Thyroid gland (tissue), 4 donors: ENCODE data around the gene PSMG3. TPM values are rescaled to one million over a fixed set of nuclear protein-coding genes. Genes with fewer than 3 reads are reported as not detected.

ENCODE experiments used
- DNase-seq, 2 donors: peaks; one replicate each; pipeline ENCODE4 v3.0.0-alpha.2; 2019
- H3K27ac ChIP-seq, 3 donors: fragments of 200-600 bp; sonication (generic); 1 replicate in 2 of 3; 2 replicates in 1 of 3; pipeline ENCODE4 v1.5.1; 2016 to 2019; ENCODE audit warnings: mild to moderate bottlenecking in 1 of 3, moderate library complexity in 1 of 3
- H3K27me3 ChIP-seq: fragments of 200-600 bp; sonication (generic); one replicate; pipeline ENCODE4 v1.5.1; 2019
- H3K36me3 ChIP-seq, 2 donors: fragments of 200-600 bp; sonication (generic); one replicate each; pipeline ENCODE4 v1.5.1; 2016 to 2019
- H3K4me1 ChIP-seq, 2 donors: fragments of 200-600 bp; sonication (generic); one replicate each; pipeline ENCODE4 v1.5.1; 2017 to 2019
- H3K4me3 ChIP-seq, 3 donors: fragments of 200-600 bp; sonication (generic); replicated peaks in 1 of 3; 1 replicate in 2 of 3; 2 replicates in 1 of 3; pipeline ENCODE4 v1.5.1; 2016; ENCODE audit warnings: mild to moderate bottlenecking in 1 of 3
- H3K9me3 ChIP-seq: fragments of 200-600 bp; sonication (generic); one replicate; pipeline ENCODE4 v1.5.1; 2017
- POLR2A ChIP-seq, 2 donors: fragments of 450-650 bp; IDR thresholded peaks; one replicate each; pipeline ENCODE4 v1.6.1; 2017; ENCODE audit warnings: antibody characterized with exemption in 2 of 2, mild to moderate bottlenecking in 2 of 2, moderate library complexity in 1 of 2
- WGBS, 2 donors: methylation state at CpG; one replicate each; pipeline ENCODE4 v1.1.5; 2017; 5-methylcytosine and 5-hydroxymethylcytosine counted together
- intact Hi-C: fragments of 100-400 bp; cut with DNase I; formaldehyde crosslinking; loops from one replicate; pipeline ENCODE4 v1.15.1; 2023
- total RNA-seq, 4 donors: library from RNA; depleted of rRNA; stranded (reverse); fragments of >200 nt; gene quantifications; one replicate each; pipeline ENCODE4 v1.2.3, GENCODE V29; 2016
- TF ChIP-seq, protein P1 (sequence below), 6 experiments: fragments of 200-600 bp in 3 of 6; fragments of 450-650 bp in 3 of 6; sonication (generic) in 3 of 6; IDR thresholded peaks; one replicate each; pipeline ENCODE4 v1.5.1; 2016 to 2019; ENCODE audit warnings: antibody characterized with exemption in 6 of 6, mild to moderate bottlenecking in 2 of 6, inconsistent platforms in 1 of 6, moderate library complexity in 1 of 6

The PSMG3 gene
- total RNA-seq, 4 donors from 2014 or later: 28.1 to 65.6 (median 50.2) TPM

DNA sequence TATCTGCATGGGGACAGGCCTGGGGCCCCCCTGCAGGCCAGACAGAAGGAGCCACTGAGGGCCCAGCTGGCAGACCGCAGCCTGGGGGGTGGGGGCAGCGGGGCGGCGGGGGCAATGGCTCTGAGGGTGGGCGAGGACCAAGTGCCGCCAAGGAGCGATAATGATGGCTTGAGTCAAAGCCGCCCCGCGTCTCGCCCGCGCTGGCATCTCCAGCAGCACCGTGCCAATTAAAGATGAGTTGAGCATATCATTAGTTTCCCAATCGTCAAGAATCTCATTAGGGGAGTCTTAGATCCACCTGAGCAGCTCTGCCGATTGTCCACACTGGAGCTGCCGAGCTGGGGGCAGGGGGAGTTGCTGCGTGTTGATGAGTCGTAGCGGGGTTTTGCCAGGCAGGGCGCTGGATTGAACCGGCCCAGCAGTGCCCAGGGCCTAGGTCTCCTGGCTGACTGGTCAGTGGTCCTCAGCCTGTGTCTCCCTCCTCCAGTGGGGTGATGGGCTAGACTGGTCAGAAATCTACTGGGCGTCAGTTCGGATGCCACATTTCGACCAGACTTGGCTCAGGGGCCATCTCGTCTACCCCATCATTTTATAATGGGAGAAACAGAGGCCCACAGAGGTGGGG is 41.0 kb upstream of the PSMG3 start:
- Histone ChIP-seq H3K36me3 (no peaks in the 10 kb centered on the region), H3K4me3 (no peak overlapping the region), H3K4me1 (no peaks in the 10 kb centered on the region), H3K9me3 (no peaks in the 10 kb centered on the region), H3K27ac (no peak overlapping the region), H3K27me3 (no peaks in the 10 kb centered on the region)
- WGBS, 2 donors: 85 to 88% methylated on average over 17 to 25 of the region's 26 CpGs
- TF ChIP-seq POLR2A (IDR thresholded peaks at IDR 0.05): no peak
- TF ChIP-seq, protein P1, sequence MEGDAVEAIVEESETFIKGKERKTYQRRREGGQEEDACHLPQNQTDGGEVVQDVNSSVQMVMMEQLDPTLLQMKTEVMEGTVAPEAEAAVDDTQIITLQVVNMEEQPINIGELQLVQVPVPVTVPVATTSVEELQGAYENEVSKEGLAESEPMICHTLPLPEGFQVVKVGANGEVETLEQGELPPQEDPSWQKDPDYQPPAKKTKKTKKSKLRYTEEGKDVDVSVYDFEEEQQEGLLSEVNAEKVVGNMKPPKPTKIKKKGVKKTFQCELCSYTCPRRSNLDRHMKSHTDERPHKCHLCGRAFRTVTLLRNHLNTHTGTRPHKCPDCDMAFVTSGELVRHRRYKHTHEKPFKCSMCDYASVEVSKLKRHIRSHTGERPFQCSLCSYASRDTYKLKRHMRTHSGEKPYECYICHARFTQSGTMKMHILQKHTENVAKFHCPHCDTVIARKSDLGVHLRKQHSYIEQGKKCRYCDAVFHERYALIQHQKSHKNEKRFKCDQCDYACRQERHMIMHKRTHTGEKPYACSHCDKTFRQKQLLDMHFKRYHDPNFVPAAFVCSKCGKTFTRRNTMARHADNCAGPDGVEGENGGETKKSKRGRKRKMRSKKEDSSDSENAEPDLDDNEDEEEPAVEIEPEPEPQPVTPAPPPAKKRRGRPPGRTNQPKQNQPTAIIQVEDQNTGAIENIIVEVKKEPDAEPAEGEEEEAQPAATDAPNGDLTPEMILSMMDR (IDR thresholded peaks at IDR 0.05): no peak
- intact Hi-C loops: no loop called here
- DNase-seq: no peak

DNA sequence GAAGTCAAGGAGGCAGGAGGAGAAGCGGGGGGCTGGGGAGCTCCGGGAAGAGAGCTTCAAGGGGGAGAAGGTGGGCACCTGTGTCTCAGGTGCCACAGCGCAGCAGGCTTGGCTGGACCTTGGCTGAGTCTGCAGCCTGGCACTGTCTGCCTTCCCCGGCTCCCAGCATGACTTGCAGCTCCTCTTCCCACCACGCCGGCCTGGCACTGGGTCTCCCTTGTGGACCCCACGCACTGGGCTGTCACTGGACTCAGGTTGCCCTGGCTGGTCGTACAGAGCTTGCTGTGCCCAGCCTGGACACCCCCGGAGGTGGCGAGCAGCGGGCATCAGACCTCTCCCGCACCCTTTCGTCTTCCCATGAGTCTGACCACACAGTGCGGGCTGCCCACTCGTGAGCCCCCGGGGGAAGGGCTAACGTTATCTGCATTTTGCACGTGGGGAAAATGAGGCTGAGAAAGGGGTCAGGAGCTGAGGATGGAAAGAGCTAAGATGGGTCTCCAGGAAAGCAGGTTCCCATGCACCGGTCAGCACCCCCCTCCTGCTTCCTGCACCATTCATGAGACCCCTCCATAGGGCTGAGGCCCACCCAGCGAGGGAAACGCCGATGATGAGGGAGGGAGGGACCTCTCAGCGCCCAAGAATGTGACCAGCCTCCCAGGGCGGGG is 40.3 kb upstream of the PSMG3 start:
- no peaks in the 10 kb centered on the region for H3K27me3 ChIP-seq
- intact Hi-C loops: no loop called here
- TF ChIP-seq POLR2A (IDR thresholded peaks at IDR 0.05): no peak
- TF ChIP-seq, protein P1 (IDR thresholded peaks at IDR 0.05): no peak
- 74 to 76% methylated on average over 18 to 24 of the region's 24 CpGs for WGBS, 2 donors
- DNase-seq: no peak
- H3K9me3 ChIP-seq: no peaks in the 10 kb centered on the region
- H3K4me3 ChIP-seq: no peak overlapping the region
- H3K4me1 ChIP-seq: no peaks in the 10 kb centered on the region
- H3K27ac ChIP-seq: no peak overlapping the region
- H3K36me3 ChIP-seq: no peaks in the 10 kb centered on the region

DNA sequence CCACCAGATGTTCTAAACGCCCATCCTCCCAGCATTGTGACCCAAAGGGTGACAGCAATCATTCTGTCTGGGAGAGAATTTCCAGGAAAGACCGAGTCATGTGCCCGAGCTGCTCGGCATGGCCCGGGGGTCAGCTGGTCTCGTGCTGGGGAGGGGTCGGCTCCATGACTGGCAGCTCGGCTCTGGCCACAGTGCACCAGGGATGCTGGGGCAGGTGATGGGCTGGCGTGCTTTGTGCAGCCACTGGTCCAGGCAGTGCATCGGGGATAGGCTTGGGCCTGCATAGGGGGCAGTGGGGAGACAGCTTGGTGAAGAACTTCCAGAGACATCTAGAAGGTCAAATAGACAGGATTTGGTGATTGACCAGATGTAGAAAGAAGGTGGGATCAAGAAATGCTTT is 39.2 kb upstream of the PSMG3 start:
- no peaks in the 10 kb centered on the region for H3K9me3 ChIP-seq
- no peak overlapping the region for H3K4me3 ChIP-seq
- H3K27me3 ChIP-seq: no peaks in the 10 kb centered on the region
- DNase-seq: no peak
- H3K27ac ChIP-seq: no peak overlapping the region
- intact Hi-C loops: no loop called here
- 64 to 66% methylated on average over 6 to 10 of the region's 10 CpGs for WGBS, 2 donors
- no peaks in the 10 kb centered on the region for H3K4me1 ChIP-seq
- TF ChIP-seq, protein P1 (IDR thresholded peaks at IDR 0.05): no peak
- TF ChIP-seq POLR2A (IDR thresholded peaks at IDR 0.05): no peak
- no peaks in the 10 kb centered on the region for H3K36me3 ChIP-seq

DNA sequence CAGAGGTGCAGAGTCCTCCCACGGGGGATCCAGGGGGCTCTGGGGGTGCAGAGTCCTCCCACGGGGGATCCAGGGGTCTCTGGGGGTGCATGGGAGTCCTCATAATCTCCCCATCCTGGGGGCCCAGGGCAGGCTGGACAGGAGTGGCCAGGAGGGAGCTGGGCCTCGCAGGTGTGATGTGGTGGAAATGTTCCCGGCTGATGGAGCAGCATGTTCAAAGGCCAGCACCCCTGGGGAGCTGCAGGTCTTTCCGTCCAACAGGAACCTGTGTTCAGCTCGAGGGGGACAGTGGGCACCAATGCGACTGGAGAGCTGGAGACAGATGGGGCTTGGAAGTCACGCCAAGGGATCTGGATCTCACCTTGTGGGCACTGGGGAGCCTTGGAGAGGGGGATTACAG is 38.5 kb upstream of the PSMG3 start:
- no peaks in the 10 kb centered on the region for H3K27me3 ChIP-seq
- WGBS, 2 donors: 78 to 83% methylated on average over 5 to 6 of the region's 8 CpGs
- intact Hi-C loops: no loop called here
- H3K4me1 ChIP-seq: no peaks in the 10 kb centered on the region
- no peak overlapping the region for H3K4me3 ChIP-seq
- TF ChIP-seq, protein P1 (IDR thresholded peaks at IDR 0.05): no peak
- no peak for TF ChIP-seq POLR2A (IDR thresholded peaks at IDR 0.05)
- H3K36me3 ChIP-seq: no peaks in the 10 kb centered on the region
- H3K27ac ChIP-seq: no peak overlapping the region
- no peak for DNase-seq
- H3K9me3 ChIP-seq: no peaks in the 10 kb centered on the region

DNA sequence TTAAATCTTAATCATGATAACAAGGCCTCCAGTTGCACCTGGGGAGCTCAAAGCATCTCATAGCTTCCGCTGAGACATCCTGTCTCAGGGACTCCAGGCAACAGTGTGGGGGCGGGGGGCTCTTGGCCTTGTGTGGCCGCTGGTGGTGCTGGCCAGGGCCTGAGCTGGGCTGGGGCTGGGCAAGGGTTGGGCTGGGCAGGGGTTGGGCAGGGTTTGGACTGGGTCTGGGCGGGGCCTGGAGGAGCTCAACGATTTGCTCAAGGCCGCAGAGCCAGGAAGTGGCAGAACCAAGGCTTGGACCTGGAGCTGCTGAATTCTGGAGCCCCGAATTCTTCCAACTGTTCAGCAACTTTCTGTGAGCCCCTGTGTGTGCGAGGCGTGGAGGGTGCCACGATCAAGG is 37.9 kb upstream of the PSMG3 start:
- TF ChIP-seq POLR2A (IDR thresholded peaks at IDR 0.05): no peak
- TF ChIP-seq, protein P1 (IDR thresholded peaks at IDR 0.05): no peak
- no peaks in the 10 kb centered on the region for H3K36me3 ChIP-seq
- WGBS, 2 donors: 52 to 71% methylated on average over 8 to 10 of the region's 10 CpGs
- H3K4me1 ChIP-seq: no peaks in the 10 kb centered on the region
- H3K27ac ChIP-seq: no peak overlapping the region
- DNase-seq: no peak
- H3K4me3 ChIP-seq: no peak overlapping the region
- intact Hi-C loops: no loop called here
- H3K27me3 ChIP-seq: no peaks in the 10 kb centered on the region
- no peaks in the 10 kb centered on the region for H3K9me3 ChIP-seq
